HepG2 (cell line): ENCODE measurements around the gene AHCYL1.

ENCODE experiments used
- MAZ ChIP-seq, 2 experiments: sonication (generic) in 1 of 2; formaldehyde crosslinking in 1 of 2; IDR thresholded peaks; 2 replicates each; pipeline versions ENCODE4 v1.5.0 to v1.6.1; 2012 to 2020; ENCODE audit warnings: low read depth in 2 of 2, mild to moderate bottlenecking in 2 of 2, borderline replicate concordance in 1 of 2, improper control_type of control experiment in 1 of 2, low read length in 1 of 2, missing genetic modification reagents in 1 of 2, moderate library complexity in 1 of 2
- MTA3 ChIP-seq: sonication (generic); formaldehyde crosslinking; IDR thresholded peaks from 2 replicates; pipeline ENCODE4 v1.4.0; 2020; ENCODE audit warnings: missing genetic modification reagents
- RFX5 ChIP-seq: IDR thresholded peaks from 2 replicates; pipeline ENCODE4 v1.6.1; 2011; ENCODE audit warnings: low read depth, low read length, improper control_type of control experiment
- TEAD3 ChIP-seq: optimal IDR thresholded peaks from 2 replicates; pipeline ENCODE3; 2016; ENCODE audit warnings: borderline replicate concordance
- TF ChIP-seq, protein P1 (sequence below): sonication (generic); formaldehyde crosslinking; IDR thresholded peaks from 2 replicates; pipeline ENCODE4 v1.5.0; 2020; ENCODE audit warnings: mild to moderate bottlenecking, missing genetic modification reagents, moderate library complexity
- TF ChIP-seq, protein P2 (sequence below): sonication (generic); formaldehyde crosslinking; IDR thresholded peaks from 2 replicates; pipeline ENCODE4 v1.4.0; 2020; ENCODE audit warnings: low read depth, missing genetic modification reagents
- TF ChIP-seq, protein P3 (sequence below): IDR thresholded peaks from 2 replicates; pipeline ENCODE4 v1.6.1; 2012; ENCODE audit warnings: inconsistent platforms
- TF ChIP-seq, protein P4 (sequence below): sonication (generic); formaldehyde crosslinking; IDR thresholded peaks from 2 replicates; pipeline ENCODE4 v1.8.0; 2022; ENCODE audit warnings: mild to moderate bottlenecking, missing genetic modification reagents; ENCODE audit not compliant: insufficient replicate concordance

DNA sequence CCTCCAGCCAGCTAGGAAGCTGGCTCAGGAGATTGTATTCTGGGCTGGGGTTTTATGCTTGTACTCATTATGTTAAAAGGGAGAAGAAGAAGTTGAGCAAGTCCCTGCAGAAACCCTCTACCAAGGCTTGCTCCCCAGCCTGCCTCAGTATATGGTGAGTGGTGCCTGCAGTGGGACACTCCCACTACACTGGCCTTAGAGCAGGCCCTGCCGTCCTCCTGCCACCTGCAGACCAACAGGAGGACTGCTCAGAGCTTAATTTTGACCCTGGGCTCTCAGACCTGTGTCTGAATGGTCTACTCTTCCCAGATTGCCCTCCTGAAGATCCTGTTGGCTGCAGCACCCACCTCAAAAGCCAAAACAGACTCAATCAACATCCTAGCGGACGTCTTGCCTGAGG is 62.9 kb downstream of the AHCYL1 start:
- TF ChIP-seq, protein P1, sequence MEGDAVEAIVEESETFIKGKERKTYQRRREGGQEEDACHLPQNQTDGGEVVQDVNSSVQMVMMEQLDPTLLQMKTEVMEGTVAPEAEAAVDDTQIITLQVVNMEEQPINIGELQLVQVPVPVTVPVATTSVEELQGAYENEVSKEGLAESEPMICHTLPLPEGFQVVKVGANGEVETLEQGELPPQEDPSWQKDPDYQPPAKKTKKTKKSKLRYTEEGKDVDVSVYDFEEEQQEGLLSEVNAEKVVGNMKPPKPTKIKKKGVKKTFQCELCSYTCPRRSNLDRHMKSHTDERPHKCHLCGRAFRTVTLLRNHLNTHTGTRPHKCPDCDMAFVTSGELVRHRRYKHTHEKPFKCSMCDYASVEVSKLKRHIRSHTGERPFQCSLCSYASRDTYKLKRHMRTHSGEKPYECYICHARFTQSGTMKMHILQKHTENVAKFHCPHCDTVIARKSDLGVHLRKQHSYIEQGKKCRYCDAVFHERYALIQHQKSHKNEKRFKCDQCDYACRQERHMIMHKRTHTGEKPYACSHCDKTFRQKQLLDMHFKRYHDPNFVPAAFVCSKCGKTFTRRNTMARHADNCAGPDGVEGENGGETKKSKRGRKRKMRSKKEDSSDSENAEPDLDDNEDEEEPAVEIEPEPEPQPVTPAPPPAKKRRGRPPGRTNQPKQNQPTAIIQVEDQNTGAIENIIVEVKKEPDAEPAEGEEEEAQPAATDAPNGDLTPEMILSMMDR: 0 out of 2 replicates have a peak, but pooled peaks have one; percentile 19
- TF ChIP-seq, protein P2, sequence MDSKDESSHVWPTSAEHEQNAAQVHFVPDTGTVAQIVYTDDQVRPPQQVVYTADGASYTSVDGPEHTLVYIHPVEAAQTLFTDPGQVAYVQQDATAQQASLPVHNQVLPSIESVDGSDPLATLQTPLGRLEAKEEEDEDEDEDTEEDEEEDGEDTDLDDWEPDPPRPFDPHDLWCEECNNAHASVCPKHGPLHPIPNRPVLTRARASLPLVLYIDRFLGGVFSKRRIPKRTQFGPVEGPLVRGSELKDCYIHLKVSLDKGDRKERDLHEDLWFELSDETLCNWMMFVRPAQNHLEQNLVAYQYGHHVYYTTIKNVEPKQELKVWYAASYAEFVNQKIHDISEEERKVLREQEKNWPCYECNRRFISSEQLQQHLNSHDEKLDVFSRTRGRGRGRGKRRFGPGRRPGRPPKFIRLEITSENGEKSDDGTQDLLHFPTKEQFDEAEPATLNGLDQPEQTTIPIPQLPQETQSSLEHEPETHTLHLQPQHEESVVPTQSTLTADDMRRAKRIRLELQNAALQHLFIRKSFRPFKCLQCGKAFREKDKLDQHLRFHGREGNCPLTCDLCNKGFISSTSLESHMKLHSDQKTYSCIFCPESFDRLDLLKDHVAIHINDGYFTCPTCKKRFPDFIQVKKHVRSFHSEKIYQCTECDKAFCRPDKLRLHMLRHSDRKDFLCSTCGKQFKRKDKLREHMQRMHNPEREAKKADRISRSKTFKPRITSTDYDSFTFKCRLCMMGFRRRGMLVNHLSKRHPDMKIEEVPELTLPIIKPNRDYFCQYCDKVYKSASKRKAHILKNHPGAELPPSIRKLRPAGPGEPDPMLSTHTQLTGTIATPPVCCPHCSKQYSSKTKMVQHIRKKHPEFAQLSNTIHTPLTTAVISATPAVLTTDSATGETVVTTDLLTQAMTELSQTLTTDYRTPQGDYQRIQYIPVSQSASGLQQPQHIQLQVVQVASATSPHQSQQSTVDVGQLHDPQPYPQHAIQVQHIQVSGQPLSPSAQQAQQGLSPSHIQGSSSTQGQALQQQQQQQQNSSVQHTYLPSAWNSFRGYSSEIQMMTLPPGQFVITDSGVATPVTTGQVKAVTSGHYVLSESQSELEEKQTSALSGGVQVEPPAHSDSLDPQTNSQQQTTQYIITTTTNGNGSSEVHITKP (CRISPR knock-in tag): no peak
- TF ChIP-seq RFX5 (no peak), TEAD3 (CRISPR knock-in tag) (no peak), MAZ (IDR thresholded peaks at IDR 0.05; ENCODE audit: borderline replicate concordance, low read depth, low read length) (no peak), MAZ (CRISPR knock-in tag; IDR thresholded peaks at IDR 0.05; ENCODE audit: low read depth) (no peak), MTA3 (CRISPR knock-in tag) (no peak)
- TF ChIP-seq, protein P3, sequence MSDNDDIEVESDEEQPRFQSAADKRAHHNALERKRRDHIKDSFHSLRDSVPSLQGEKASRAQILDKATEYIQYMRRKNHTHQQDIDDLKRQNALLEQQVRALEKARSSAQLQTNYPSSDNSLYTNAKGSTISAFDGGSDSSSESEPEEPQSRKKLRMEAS: no peak
- TF ChIP-seq, protein P4, sequence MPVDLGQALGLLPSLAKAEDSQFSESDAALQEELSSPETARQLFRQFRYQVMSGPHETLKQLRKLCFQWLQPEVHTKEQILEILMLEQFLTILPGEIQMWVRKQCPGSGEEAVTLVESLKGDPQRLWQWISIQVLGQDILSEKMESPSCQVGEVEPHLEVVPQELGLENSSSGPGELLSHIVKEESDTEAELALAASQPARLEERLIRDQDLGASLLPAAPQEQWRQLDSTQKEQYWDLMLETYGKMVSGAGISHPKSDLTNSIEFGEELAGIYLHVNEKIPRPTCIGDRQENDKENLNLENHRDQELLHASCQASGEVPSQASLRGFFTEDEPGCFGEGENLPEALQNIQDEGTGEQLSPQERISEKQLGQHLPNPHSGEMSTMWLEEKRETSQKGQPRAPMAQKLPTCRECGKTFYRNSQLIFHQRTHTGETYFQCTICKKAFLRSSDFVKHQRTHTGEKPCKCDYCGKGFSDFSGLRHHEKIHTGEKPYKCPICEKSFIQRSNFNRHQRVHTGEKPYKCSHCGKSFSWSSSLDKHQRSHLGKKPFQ (CRISPR knock-in tag): no peak
